Liver (tissue), 9 donors: ENCODE measurements around the gene TBC1D20. TPM values are rescaled to one million over a fixed set of nuclear protein-coding genes. Genes with fewer than 3 reads are reported as not detected.

Experiments
- DNase-seq: peaks from one replicate; pipeline ENCODE4 v3.0.0-alpha.2; 2017; ENCODE audit warnings: low spot score
- H3K27ac ChIP-seq, 2 donors: one replicate each; pipeline ENCODE4 v1.7.0; 2013; ENCODE audit warnings: inconsistent platforms in 2 of 2, low read length in 2 of 2, control low read depth in 1 of 2, low read depth in 1 of 2, mild to moderate bottlenecking in 1 of 2
- H3K27me3 ChIP-seq, 4 donors: one replicate each; pipeline versions ENCODE4 v1.6.1 to v1.7.0; 2013; ENCODE audit warnings: low read length in 3 of 4, inconsistent platforms in 1 of 4, mild to moderate bottlenecking in 1 of 4, moderate library complexity in 1 of 4; ENCODE audit not compliant: control insufficient read depth in 4 of 4, insufficient read depth in 4 of 4
- H3K36me3 ChIP-seq, 4 donors: one replicate each; pipeline versions ENCODE4 v1.6.1 to v1.7.0; 2013; ENCODE audit warnings: low read length in 3 of 4, mild to moderate bottlenecking in 3 of 4, low read depth in 1 of 4, moderate library complexity in 1 of 4; ENCODE audit not compliant: control insufficient read depth in 4 of 4, insufficient read depth in 3 of 4
- H3K4me1 ChIP-seq, 4 donors: one replicate each; pipeline versions ENCODE4 v1.6.1 to v1.7.0; 2013; ENCODE audit warnings: low read length in 3 of 4, mild to moderate bottlenecking in 3 of 4, moderate library complexity in 1 of 4; ENCODE audit not compliant: control insufficient read depth in 4 of 4, insufficient read depth in 4 of 4
- H3K4me3 ChIP-seq, 3 donors: one replicate each; pipeline versions ENCODE4 v1.6.1 to v1.7.0; 2013; ENCODE audit warnings: low read length in 3 of 3, control low read depth in 1 of 3, low read depth in 1 of 3, mild to moderate bottlenecking in 1 of 3
- H3K9ac ChIP-seq, 2 donors: one replicate each; pipeline ENCODE4 v1.7.0; 2013; ENCODE audit warnings: low read length in 2 of 2, mild to moderate bottlenecking in 2 of 2, moderate library complexity in 2 of 2, control low read depth in 1 of 2, low read depth in 1 of 2
- H3K9me3 ChIP-seq, 4 donors: one replicate each; pipeline versions ENCODE4 v1.6.1 to v1.7.0; 2013; ENCODE audit warnings: low read length in 3 of 4; ENCODE audit not compliant: control insufficient read depth in 4 of 4
- ATF3 ChIP-seq: IDR thresholded peaks from 2 replicates; pipeline ENCODE4 v1.6.1; 2016; ENCODE audit warnings: antibody characterized with exemption
- CTCF ChIP-seq: fragments of 150-350 bp; IDR thresholded peaks from 2 replicates; pipeline ENCODE4 v1.5.1; 2017; ENCODE audit warnings: improper control_type of control experiment, low read depth, low read length; ENCODE audit not compliant: missing input control
- GABPA ChIP-seq, 2 donors: IDR thresholded peaks in 1 of 2; conservative IDR thresholded peaks in 1 of 2; 2 replicates each; pipeline ENCODE4 v1.6.1; 2016; ENCODE audit warnings: antibody characterized with exemption in 2 of 2, mild to moderate bottlenecking in 1 of 2, moderate library complexity in 1 of 2
- HNF4G ChIP-seq: IDR thresholded peaks from 2 replicates; pipeline ENCODE4 v1.6.1; 2016; ENCODE audit warnings: antibody characterized with exemption
- JUND ChIP-seq, 2 donors: IDR thresholded peaks; 2 replicates each; pipeline ENCODE4 v1.6.1; 2016; ENCODE audit warnings: antibody characterized with exemption in 2 of 2
- MAX ChIP-seq: IDR thresholded peaks from 2 replicates; pipeline ENCODE4 v1.6.1; 2016; ENCODE audit warnings: antibody characterized with exemption
- NR2F2 ChIP-seq: IDR thresholded peaks from 2 replicates; pipeline ENCODE4 v1.6.1; 2016; ENCODE audit warnings: antibody characterized with exemption
- RAD21 ChIP-seq, 2 donors: IDR thresholded peaks; 2 replicates each; pipeline ENCODE4 v1.6.1; 2016; ENCODE audit warnings: antibody characterized with exemption in 2 of 2, mild to moderate bottlenecking in 2 of 2
- RXRA ChIP-seq, 2 donors: IDR thresholded peaks; 2 replicates each; pipeline ENCODE4 v1.6.1; 2017 to 2018; ENCODE audit warnings: antibody characterized with exemption in 2 of 2, mild to moderate bottlenecking in 1 of 2
- TAF1 ChIP-seq: conservative IDR thresholded peaks from 2 replicates; pipeline ENCODE4 v1.6.1; 2016; ENCODE audit warnings: antibody characterized with exemption, mild to moderate bottlenecking
- WGBS: extraction: QIAGEN DNeasy Blood & Tissue Kit; methylation state at CpG from one replicate; pipeline ENCODE4 v1.1.7; 2013; 5-methylcytosine and 5-hydroxymethylcytosine counted together
- polyA plus RNA-seq, 2 donors: library from polyadenylated mRNA; stranded (reverse) in 1 of 2; unstranded in 1 of 2; fragments of 200-250 nt in 1 of 2; fragments of >200 nt in 1 of 2; fragmentation: Nextera tagmentation in 1 of 2; extraction: Ambion mirVana in 1 of 2; gene quantifications; one replicate each; pipeline versions ENCODE4 v1.2.1 to v1.2.3, GENCODE V29; 2013 to 2015
- total RNA-seq, 2 donors: library from RNA; depleted of rRNA; stranded (reverse); fragments of >200 nt; gene quantifications; one replicate each; pipeline ENCODE4 v1.2.3, GENCODE V29; 2014
- TF ChIP-seq, protein P1 (sequence below): IDR thresholded peaks from 2 replicates; pipeline ENCODE4 v1.6.1; 2016; ENCODE audit warnings: antibody characterized with exemption, mild to moderate bottlenecking
- donor health status: healthy.
- donor health status: healthy.
- donor health status: healthy.
- donor health status: healthy.
- donor health status: healthy.

The TBC1D20 gene
- total and polyA plus RNA-seq, 4 donors = 8.7 to 18.9 (median 11.9) TPM

- Histone ChIP-seq H3K27me3 (no peaks in the 10 kb centered on the region), H3K9ac (no peak overlapping the region), H3K4me1 (peaks cover 9 to 50% (median 36%) of the 10 kb centered on the region in 4 donors), H3K9me3 (no peaks in the 10 kb centered on the region), H3K36me3 (peaks cover 11 to 46% (median 22%) of the 10 kb centered on the region in 4 donors), H3K27ac (no peak overlapping the region), H3K4me3 (no peak overlapping the region)
- no peak for TF ChIP-seq ATF3
- no peak for TF ChIP-seq JUND (IDR thresholded peaks at IDR 0.05)
- TF ChIP-seq, protein P1, sequence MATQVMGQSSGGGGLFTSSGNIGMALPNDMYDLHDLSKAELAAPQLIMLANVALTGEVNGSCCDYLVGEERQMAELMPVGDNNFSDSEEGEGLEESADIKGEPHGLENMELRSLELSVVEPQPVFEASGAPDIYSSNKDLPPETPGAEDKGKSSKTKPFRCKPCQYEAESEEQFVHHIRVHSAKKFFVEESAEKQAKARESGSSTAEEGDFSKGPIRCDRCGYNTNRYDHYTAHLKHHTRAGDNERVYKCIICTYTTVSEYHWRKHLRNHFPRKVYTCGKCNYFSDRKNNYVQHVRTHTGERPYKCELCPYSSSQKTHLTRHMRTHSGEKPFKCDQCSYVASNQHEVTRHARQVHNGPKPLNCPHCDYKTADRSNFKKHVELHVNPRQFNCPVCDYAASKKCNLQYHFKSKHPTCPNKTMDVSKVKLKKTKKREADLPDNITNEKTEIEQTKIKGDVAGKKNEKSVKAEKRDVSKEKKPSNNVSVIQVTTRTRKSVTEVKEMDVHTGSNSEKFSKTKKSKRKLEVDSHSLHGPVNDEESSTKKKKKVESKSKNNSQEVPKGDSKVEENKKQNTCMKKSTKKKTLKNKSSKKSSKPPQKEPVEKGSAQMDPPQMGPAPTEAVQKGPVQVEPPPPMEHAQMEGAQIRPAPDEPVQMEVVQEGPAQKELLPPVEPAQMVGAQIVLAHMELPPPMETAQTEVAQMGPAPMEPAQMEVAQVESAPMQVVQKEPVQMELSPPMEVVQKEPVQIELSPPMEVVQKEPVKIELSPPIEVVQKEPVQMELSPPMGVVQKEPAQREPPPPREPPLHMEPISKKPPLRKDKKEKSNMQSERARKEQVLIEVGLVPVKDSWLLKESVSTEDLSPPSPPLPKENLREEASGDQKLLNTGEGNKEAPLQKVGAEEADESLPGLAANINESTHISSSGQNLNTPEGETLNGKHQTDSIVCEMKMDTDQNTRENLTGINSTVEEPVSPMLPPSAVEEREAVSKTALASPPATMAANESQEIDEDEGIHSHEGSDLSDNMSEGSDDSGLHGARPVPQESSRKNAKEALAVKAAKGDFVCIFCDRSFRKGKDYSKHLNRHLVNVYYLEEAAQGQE = no peak
- TF ChIP-seq HNF4G = no peak
- TF ChIP-seq RXRA (IDR thresholded peaks at IDR 0.05) = no peak
- TF ChIP-seq GABPA (IDR thresholded peaks at IDR 0.05 in 1 of 2, conservative IDR thresholded peaks at IDR 0.05 in 1 of 2) = no peak
- TF ChIP-seq MAX = no peak
- TF ChIP-seq NR2F2 = no peak
- 94% methylated on average over 11 of the region's 11 CpGs for WGBS
- DNase-seq = no peak
Measured at GRCh38 chr20:432677-433299, 29.5 kb downstream of the TBC1D20 start.

DNA sequence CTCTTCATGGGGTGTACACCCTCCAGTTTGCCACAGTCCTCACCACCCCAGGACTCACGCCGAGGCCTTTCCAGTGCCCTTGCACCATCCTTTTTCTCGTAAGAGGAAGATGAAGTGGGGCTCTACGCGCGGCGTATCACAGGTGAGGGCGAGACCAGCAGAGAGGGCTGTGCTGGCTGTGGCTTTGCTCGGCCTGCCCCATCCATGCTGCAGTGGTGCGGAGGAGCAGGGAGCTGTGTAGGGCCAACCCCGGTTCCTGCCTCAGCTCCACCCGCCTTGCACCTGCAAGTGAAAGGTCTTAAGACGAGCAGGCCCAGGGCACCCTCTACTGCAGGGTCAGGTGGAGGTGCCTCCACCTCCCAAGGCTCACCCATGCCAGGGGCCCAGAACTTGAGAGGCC is 30.1 kb downstream of the TBC1D20 start:
- DNase-seq = no peak
- Histone ChIP-seq H3K27ac (no peak overlapping the region), H3K36me3 (peaks cover 11 to 47% (median 22%) of the 10 kb centered on the region in 4 donors), H3K4me3 (no peak overlapping the region), H3K9ac (no peak overlapping the region), H3K4me1 (peaks cover 9 to 50% (median 36%) of the 10 kb centered on the region in 4 donors), H3K9me3 (no peaks in the 10 kb centered on the region), H3K27me3 (no peaks in the 10 kb centered on the region)
- WGBS = 94% methylated on average over 13 of the region's 13 CpGs
- TF ChIP-seq TAF1 = no peak

DNA sequence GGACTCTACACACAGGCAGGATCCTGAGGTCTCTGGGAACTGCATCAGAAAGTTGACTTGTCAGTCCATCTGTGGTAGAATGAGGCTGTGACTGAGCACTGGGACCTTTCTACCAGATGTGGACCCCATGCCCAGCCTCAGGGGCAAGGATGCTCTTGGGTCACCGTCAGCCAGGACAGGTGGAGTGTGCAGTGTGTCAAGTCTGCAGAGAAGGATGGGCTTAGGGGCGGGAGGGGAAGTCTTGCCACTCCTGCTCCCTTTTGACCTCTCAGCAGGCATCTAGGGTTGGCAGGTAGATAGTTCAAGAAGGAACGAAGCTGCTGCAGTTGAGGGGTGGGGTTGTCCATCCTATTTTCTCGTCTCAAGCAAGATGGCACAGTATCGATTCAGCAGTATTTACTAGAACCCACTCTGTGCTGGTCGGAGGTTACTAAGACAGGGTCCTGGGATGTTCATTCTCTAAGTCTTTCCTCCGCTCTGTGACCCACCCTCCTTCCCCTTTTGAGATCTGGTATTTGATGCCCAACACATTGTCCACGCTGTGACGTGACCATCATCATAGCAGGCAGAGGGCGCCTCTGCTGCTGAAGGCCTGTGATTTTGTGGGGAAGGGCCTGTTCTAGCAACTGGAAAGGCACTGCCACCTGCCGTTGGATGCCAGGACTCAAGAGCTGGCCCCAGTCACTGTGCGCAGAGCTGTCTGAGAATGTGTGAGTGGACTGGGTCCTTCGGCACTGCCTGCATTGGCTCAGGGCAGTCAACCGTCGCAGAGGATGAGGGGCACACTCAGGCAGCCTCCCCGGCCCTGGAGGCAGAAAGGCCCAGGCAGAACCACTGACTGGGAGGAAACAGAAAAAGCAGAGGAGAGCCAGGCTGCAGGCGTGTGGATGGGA is 31.1 kb downstream of the TBC1D20 start:
- Histone ChIP-seq H3K27ac (no peak overlapping the region), H3K36me3 (peaks cover 11 to 43% (median 20%) of the 10 kb centered on the region in 4 donors), H3K9ac (no peak overlapping the region), H3K9me3 (no peaks in the 10 kb centered on the region), H3K4me1 (peaks cover 9 to 50% (median 36%) of the 10 kb centered on the region in 4 donors), H3K4me3 (no peak overlapping the region), H3K27me3 (no peaks in the 10 kb centered on the region)
- WGBS = 82% methylated on average over 17 of the region's 17 CpGs
- no peak for DNase-seq
- TF ChIP-seq, protein P1 = no peak
- TF ChIP-seq CTCF (peak; percentile 51), RAD21 (IDR thresholded peaks at IDR 0.05) (peak; percentile 75 to 89)
